Cerebellar cortex (tissue), 1 donor: ENCODE results near the gene SCN1A.

Experiments
- DNase-seq: peaks from one replicate; pipeline ENCODE4 v3.0.0-alpha.2; 2015; ENCODE audit warnings: low spot score

The SCN1A gene

DNA sequence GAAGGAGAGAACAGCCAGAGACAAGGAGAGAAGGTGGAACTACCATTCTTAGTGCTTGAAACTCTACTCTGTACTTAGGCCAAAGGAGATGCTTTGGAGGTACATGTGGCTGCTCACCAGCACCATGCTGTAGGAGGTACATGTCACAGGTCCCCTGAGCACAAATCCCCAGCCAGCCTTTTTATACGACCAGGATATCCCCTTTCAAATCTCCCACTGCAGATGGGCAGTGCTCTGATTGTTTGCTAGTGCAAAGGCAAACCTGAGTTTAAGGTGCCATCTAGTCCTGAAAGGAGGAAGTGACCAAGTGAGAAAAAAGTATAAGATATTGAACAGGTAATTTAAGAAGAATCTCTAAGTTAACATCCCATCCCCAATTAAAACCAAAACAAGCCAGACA lies 157.2 kb downstream of the SCN1A start:
- DNase-seq: no peak

DNA sequence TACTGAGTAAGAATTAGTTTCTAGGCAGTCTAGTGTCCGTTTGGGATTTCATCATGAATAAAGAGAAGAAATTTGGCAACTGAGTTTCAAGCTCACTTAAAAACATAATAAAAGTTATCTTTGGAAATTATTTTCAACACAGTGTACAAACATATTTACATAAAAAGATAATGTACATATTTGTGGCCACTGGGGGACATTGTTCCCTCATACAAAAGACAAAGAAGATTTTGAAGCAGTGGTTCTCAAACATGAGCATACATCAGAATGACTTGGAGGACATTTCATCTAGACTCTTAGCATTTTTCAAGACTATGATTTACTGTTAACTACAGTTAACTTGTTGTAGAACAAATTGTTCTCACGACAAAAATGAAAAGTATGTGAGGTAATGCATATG lies 158.6 kb downstream of the SCN1A start:
- DNase-seq: no peak

- no peak for DNase-seq
Observed at GRCh38 chr2:165967746-165968145, 160.1 kb downstream of the SCN1A start.

GRCh38 chr2:165961818-165962217 lies 166.0 kb downstream of the SCN1A start:
- DNase-seq: no peak

- no peak for DNase-seq
Observed at GRCh38 chr2:165959371-165959770, 168.4 kb downstream of the SCN1A start.

- DNase-seq: no peak
Observed at GRCh38 chr2:165958313-165958960, 169.4 kb downstream of the SCN1A start.

GRCh38 chr2:165957030-165957675 lies 170.7 kb downstream of the SCN1A start:
- no peak for DNase-seq

GRCh38 chr2:165953655-165954606 lies 173.9 kb downstream of the SCN1A start, which contains the start of gene TTC21B:
Gene TTC21B (minus strand): TSS chr2:165953776. CDS start chr2:165953705, 71 bp downstream.
- peak; percentile 95 for DNase-seq

DNA sequence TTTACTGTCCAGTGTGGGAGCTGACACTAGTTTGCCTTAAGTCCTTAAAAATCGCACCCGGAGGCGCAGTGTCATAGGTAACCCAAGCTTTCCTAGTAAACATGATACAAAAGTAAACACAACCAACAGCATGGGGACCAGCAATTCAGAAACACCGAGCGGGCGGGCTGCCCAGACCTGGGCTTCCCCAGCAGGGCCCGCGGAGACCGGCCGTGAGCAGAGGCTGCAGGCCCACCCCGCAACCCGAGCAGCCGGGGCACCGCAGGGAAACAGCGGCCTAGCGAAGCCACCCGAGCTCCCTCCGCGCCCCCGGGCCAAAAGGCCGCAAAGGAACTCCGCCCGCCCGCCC lies 174.5 kb downstream of the SCN1A start:
- no peak for DNase-seq

- peak; percentile 42 for DNase-seq
Observed at GRCh38 chr2:165952741-165953211, 175.0 kb downstream of the SCN1A start.

DNA sequence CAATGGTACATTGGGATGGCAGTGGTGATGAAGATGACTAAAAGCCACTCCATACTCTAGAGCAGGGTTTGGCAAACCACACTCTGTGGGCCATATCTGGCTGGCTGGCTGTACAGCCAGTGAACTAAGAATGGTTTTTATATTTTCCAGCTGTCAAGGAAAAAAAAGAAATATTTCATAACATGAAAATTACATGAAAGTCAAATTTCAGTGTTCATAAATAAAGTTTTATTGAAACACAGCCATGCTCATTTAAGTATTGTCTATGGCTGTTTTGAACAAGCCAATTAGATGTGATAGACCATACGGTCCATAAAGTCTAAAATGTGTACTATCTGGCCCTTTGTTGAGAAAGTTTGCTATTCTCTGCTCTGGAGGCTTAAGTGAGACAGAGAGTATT lies 175.7 kb downstream of the SCN1A start:
- no peak for DNase-seq

DNA sequence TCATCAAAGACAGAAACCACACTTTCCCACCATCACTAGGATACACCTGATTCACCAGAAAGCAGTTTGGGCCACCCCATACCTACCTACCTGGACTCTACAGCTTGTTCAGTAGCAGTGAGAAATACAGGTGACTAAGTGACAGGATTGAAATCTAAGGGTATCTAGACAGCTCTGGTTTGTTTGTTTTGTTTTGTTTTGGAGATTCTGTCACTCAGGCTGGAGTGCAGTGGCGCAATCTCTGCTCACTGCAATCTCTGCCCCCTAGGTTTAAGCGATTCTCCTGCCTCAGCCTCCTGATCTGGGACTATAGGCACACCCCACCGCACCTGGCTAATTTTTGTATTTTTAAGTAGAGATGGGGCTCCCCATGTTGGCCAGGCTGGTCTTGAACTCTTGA lies 177.4 kb downstream of the SCN1A start:
- DNase-seq: no peak

DNA sequence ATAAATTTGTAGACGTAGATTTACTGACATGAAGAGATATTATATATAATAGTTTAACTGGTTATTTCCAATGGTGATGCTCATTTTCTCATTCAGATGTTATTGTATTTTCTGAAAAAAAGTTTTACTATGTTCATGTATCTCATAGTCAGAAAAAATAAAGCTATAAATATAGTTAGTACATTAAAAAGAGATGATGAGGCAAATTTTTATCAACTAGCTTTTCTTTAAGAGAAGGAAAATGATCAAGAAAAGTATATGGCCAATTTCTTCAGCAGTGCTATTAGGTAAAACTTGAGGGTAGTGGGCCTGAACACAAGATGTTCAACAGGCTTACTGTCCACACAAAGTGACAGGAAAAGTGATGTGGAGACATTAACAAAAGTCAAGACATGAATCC lies 186.0 kb downstream of the SCN1A start:
- DNase-seq: no peak

GRCh38 chr2:165938237-165938636 lies 189.6 kb downstream of the SCN1A start:
- no peak for DNase-seq
